PC-9 (cell line): ENCODE data around the gene YBX1.
"Not testable (repeated sequence)": the region's sequence is repeated elsewhere in the genome, so short reads cannot be mapped to it uniquely, and the experiment has no call there.

Source experiments
- CTCF ChIP-seq: fragments of 200-600 bp; sonication (generic); conservative IDR thresholded peaks from 2 replicates; pipeline ENCODE4 v1.6.1; 2017; ENCODE audit warnings: mixed run types, antibody characterized with exemption, mild to moderate bottlenecking, moderate library complexity
- EZH2 ChIP-seq: fragments of 200-600 bp; sonication (generic); IDR thresholded peaks from 2 replicates; pipeline ENCODE4 v1.8.0; 2017; ENCODE audit warnings: antibody characterized with exemption, low read depth

GRCh38 chr1:42725820-42726219 is 43.6 kb downstream of the YBX1 start:
- not testable (repeated sequence) for TF ChIP-seq CTCF, EZH2
